ENCODE data around the gene POM121.
"Not testable (repeated sequence)": the region's sequence is repeated elsewhere in the genome, so short reads cannot be mapped to it uniquely, and the experiment has no call there.

GRCh38 chr7:72944937-72945336 lies 20.0 kb downstream of the POM121 start:
- TF ChIP-seq, protein P1, sequence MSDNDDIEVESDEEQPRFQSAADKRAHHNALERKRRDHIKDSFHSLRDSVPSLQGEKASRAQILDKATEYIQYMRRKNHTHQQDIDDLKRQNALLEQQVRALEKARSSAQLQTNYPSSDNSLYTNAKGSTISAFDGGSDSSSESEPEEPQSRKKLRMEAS (IDR thresholded peaks at IDR 0.05): not testable (repeated sequence)
- TF ChIP-seq CTCF (IDR thresholded peaks at IDR 0.05; ENCODE audit: control extremely low read depth in 1 of 3, insufficient read depth in 1 of 3, low read depth in 1 of 3, low read length in 3 of 3); RBBP5 (IDR thresholded peaks at IDR 0.05; ENCODE audit: borderline replicate concordance, low read depth, low read length); BRCA1 (IDR thresholded peaks at IDR 0.05; ENCODE audit: low read depth, low read length); BCL11A (IDR thresholded peaks at IDR 0.05; ENCODE audit: low read depth in 2 of 2, low read length in 2 of 2); POLR2AphosphoS5 (IDR thresholded peaks at IDR 0.05; ENCODE audit: low read depth, low read length); ASH2L (IDR thresholded peaks at IDR 0.05; ENCODE audit: low read length); CBX5 (IDR thresholded peaks at IDR 0.05; ENCODE audit: low read depth, low read length); EZH2 (IDR thresholded peaks at IDR 0.05; ENCODE audit: low read depth, low read length, severe bottlenecking); POLR2A (IDR thresholded peaks at IDR 0.05; ENCODE audit: control extremely low read depth in 1 of 2, low read depth in 2 of 2, low read length in 2 of 2); JUND (IDR thresholded peaks at IDR 0.05; ENCODE audit: low read length); TAF1 (IDR thresholded peaks at IDR 0.05; ENCODE audit: low read depth, low read length); SP1 (IDR thresholded peaks at IDR 0.05; ENCODE audit: low read depth, low read length); EGR1 (IDR thresholded peaks at IDR 0.05; ENCODE audit: borderline replicate concordance, low read depth, low read length): not testable (repeated sequence)

Measured in H1 (cell line).